ENCODE data around the gene C11orf97.
"Not testable (repeated sequence)": the region's sequence is repeated elsewhere in the genome, so short reads cannot be mapped to it uniquely, and the experiment has no call there.

C11orf97 gene

GRCh38 chr11:94511932-94512781, at the start of gene C11orf97:
C11orf97 (plus strand) TSS chr11:94512461; CDS start chr11:94512529, 68 bp downstream.
- DNase-seq = peak; percentile 49

GRCh38 chr11:94469416-94469815, 42.8 kb upstream of the C11orf97 start:
- no peak for DNase-seq

GRCh38 chr11:94472916-94473799, 39.1 kb upstream of the C11orf97 start:
- no peak for DNase-seq

GRCh38 chr11:94477624-94478023, 34.6 kb upstream of the C11orf97 start:
- DNase-seq = no peak

GRCh38 chr11:94481342-94481741, 30.9 kb upstream of the C11orf97 start:
- no peak for DNase-seq

GRCh38 chr11:94486068-94486467, 26.2 kb upstream of the C11orf97 start:
- DNase-seq = no peak

- DNase-seq = peak; percentile 97
Measured at GRCh38 chr11:94493281-94494125, 18.8 kb upstream of the C11orf97 start, which contains the start of the genes ANKRD49 and MRE11. ANKRD49 (plus strand) TSS chr11:94493984; CDS start chr11:94496694, 2,710 bp downstream. MRE11 (minus strand) TSS chr11:94493844; CDS start chr11:94492801, 1,043 bp downstream.

GRCh38 chr11:94494126-94494680, 18.1 kb upstream of the C11orf97 start:
- no peak for DNase-seq

GRCh38 chr11:94500181-94500580, 12.1 kb upstream of the C11orf97 start:
- no peak for DNase-seq

GRCh38 chr11:94501522-94501921, 10.7 kb upstream of the C11orf97 start:
- DNase-seq = no peak

GRCh38 chr11:94504689-94505293, 7.5 kb upstream of the C11orf97 start:
- no peak for DNase-seq

- not testable (repeated sequence) for DNase-seq
Measured at GRCh38 chr11:94506513-94506912, 5.7 kb upstream of the C11orf97 start.

- DNase-seq = no peak
Measured at GRCh38 chr11:94507485-94507884, 4.8 kb upstream of the C11orf97 start.

GRCh38 chr11:94513091-94513490, 830 bp downstream of the C11orf97 start:
- no peak for DNase-seq

- no peak for DNase-seq
Measured at GRCh38 chr11:94515398-94515797, 3.1 kb downstream of the C11orf97 start.

GRCh38 chr11:94516725-94517124, 4.5 kb downstream of the C11orf97 start:
- no peak for DNase-seq

GRCh38 chr11:94518300-94518699, 6.0 kb downstream of the C11orf97 start:
- DNase-seq = no peak

- DNase-seq = no peak
Measured at GRCh38 chr11:94519478-94520084, 7.3 kb downstream of the C11orf97 start.

GRCh38 chr11:94521684-94522083, 9.4 kb downstream of the C11orf97 start:
- no peak for DNase-seq

GRCh38 chr11:94524341-94524740, 12.1 kb downstream of the C11orf97 start:
- DNase-seq = no peak

Data from stimulated activated CD4-positive, alpha-beta T cell treated with anti-CD3 and anti-CD28 coated beads, Interleukin-4, amount 100 ng/mL, for 24 hours (primary cell).